C4-2B (cell line): ENCODE measurements around the gene AKNAD1.

Experiments used
- H3K27ac ChIP-seq: fragments of 450-650 bp; 2 replicates; pipeline ENCODE4 v1.5.1; 2017
- ZFX ChIP-seq: fragments of 450-650 bp; IDR thresholded peaks from 2 replicates; pipeline ENCODE4 v1.6.1; 2017
- TF ChIP-seq, protein P1 (sequence below): fragments of 450-650 bp; conservative IDR thresholded peaks from 2 replicates; pipeline ENCODE4 v1.5.1; 2017; ENCODE audit warnings: mild to moderate bottlenecking

Gene AKNAD1

DNA sequence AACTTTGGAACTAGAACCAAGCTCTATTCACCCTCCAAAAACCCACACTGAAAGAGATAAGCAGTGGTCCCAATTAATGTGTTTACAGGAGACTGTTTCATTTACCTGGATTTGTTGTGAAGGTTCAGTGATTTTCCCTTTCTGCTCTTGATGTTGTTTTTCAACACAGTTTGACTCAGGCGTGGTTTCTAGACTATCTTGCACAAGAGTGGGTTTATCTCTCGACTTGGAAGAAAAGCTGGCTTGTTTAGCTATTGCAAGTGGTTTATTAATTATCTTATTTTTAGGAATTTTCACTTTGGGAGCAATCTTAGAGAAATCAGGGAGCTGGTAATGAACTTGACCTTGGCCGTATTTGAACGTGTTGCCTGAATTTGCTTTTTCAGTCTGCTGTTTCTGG lies 5.3 kb downstream of the AKNAD1 start:
- TF ChIP-seq ZFX: no peak
- TF ChIP-seq, protein P1, sequence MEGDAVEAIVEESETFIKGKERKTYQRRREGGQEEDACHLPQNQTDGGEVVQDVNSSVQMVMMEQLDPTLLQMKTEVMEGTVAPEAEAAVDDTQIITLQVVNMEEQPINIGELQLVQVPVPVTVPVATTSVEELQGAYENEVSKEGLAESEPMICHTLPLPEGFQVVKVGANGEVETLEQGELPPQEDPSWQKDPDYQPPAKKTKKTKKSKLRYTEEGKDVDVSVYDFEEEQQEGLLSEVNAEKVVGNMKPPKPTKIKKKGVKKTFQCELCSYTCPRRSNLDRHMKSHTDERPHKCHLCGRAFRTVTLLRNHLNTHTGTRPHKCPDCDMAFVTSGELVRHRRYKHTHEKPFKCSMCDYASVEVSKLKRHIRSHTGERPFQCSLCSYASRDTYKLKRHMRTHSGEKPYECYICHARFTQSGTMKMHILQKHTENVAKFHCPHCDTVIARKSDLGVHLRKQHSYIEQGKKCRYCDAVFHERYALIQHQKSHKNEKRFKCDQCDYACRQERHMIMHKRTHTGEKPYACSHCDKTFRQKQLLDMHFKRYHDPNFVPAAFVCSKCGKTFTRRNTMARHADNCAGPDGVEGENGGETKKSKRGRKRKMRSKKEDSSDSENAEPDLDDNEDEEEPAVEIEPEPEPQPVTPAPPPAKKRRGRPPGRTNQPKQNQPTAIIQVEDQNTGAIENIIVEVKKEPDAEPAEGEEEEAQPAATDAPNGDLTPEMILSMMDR: no peak
- no peak overlapping the region for H3K27ac ChIP-seq

DNA sequence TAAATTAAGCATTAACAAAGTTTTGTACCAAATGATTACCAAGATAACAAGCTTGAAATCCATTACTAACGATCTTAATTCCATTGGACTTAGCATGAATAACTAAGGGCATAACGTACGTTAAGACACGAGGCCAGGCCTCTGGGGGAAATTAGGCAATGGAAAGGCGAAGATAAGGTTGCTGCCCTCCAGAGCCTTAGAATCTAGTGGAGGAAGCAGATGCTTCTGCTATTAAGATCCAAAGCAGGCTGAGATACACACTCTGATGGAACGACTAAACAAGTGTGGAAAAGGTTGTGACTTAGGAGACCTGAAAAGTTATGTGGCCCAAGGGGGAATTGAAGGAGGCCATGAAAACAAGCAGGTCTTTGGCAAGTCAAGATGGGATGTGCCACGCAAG lies 6.0 kb downstream of the AKNAD1 start:
- H3K27ac ChIP-seq: no peak overlapping the region
- TF ChIP-seq ZFX: no peak
- TF ChIP-seq, protein P1: no peak

DNA sequence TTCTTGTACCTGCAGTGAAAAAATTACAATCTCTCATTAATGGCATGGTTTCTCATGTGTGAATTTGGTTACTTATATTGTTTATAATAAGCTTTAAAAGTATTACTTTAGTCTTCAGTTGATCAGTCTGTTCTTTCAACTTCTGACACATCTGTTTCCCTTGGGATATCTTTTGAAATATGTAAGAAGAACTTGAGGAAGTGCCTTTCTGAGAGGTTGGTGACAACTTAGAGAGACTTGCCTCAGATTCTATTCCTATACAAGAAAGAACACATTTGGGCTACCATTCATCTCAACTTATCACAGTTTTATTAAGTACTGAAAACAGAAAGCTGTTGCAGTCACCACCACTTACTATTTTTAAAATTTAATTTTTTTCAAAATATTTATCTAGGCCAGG lies 8.1 kb downstream of the AKNAD1 start:
- no peak for TF ChIP-seq ZFX
- TF ChIP-seq, protein P1: no peak
- H3K27ac ChIP-seq: no peak overlapping the region

DNA sequence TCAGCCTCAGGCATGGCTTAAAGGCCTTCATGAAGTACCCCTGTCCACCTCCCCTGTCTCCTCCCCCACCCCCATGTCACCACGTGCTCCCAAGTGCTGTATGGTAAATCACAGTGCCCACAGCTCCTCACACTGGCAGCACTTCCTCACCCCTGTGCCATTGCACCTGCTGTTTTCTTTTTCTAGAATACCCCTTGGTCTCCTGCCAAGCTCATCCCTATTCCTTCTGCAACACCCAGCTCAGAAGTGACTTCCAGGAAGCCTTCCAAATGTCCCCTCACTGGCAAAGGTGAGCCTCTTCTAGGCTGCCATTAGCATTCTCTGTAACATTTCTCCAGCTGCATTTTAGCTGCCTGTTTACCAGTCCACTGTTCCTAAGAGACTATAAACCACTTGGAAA lies 9.4 kb downstream of the AKNAD1 start:
- no peak overlapping the region for H3K27ac ChIP-seq
- TF ChIP-seq, protein P1: no peak

DNA sequence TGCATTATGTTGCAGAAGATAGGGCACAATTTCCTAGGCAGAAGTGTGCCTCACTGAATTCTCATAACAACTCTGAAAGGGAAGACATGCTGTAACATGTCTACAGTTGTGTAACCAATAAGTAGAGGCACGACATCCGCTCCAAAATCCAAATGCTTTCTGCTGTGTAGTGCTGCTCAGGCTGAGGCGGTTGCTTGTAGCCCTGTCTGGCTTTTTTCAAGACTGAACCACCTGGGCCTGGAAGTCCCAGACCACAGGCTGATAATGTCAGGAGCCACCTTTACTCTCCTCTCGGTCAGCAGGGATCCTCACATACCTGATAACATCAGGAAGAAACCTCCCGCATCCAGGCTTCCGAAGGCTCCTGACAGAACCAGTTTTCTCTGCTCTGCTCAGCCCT lies 10.9 kb downstream of the AKNAD1 start:
- no peak overlapping the region for H3K27ac ChIP-seq
- TF ChIP-seq ZFX: no peak

DNA sequence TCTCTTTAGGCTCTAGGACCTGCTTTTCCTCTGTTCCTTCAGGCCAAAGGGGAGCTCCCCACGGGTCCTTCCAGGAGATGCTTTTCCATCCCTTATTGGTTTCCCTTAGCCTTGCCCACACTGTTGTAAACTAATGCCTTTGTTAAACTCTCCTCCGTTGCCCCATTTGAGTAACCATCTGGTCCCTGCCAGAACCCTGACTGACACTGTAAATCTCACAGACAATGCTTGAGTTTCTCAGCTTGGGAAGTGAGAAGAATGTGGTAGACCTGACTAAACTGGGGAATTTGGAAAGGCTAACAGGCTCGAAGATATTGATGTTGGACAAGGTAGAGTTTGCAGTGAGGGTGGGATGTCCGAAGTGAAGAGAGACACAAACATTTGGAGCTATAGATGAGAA lies 11.4 kb downstream of the AKNAD1 start:
- TF ChIP-seq, protein P1: no peak
- no peak for TF ChIP-seq ZFX
- no peak overlapping the region for H3K27ac ChIP-seq

DNA sequence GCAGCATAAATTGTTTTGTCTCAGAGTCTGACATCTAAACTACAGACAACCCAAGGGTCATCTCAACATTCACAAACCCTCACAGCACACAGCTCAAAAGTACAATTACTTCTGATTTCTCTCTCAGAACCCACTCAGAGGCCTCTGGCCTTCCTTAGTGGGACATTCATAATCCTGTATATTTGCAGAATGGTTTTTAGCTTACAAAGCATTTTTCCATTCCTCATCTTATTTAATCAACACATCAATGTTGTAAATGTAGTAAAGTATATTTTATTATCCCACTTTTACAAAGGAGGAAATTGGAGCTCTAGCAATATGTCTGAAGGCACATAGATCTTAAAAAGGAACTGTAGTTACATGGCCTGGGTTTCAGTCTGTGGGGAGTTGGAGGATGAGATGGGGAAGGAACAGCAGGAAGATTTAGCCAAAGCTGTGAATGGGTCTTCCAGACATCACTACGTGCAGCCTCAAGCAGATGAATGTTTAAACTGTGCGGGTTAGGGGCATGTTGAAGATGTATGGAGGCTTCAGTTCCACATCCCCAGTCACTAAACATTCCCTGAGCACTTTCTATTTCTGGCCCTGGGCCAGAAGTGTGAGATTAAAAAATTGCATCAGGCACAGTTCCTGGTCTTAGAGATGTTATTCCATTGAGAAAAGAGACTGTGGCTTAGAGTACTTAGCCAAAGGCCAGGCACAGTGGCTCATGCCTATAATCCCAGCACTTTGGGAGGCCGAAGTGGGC lies 13.3 kb downstream of the AKNAD1 start:
- TF ChIP-seq, protein P1: no peak
- TF ChIP-seq ZFX: no peak
- no peak overlapping the region for H3K27ac ChIP-seq
